Activated T-cell treated with anti-CD3 and anti-CD28 coated beads for 4 hours (primary cell): ENCODE measurements around the gene AAGAB.

ENCODE experiments used
- DNase-seq: peaks from one replicate; pipeline ENCODE4 v3.0.0-alpha.2; 2020

The AAGAB gene

DNA sequence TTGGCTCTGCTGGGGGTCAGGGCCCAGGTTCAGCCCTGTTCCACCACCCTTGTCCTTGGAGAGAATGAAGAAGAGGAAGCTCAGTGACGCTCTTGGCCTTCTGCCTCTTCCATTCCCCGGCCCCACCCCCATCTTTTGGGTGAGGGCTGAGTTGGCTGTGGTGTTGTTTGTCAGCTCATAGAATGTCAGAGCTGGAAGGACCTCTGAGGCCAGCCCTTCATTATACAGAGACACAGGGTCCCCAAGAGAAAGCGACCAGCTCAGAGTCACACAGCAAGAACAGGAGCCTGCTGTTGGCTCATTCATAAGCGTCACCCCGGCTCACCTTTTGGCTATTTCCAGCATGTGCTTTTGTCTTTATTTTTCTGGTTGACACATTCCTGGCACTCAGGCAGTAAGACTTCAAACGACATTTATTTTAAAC, 68.2 kb downstream of the AAGAB start:
- no peak for DNase-seq

DNA sequence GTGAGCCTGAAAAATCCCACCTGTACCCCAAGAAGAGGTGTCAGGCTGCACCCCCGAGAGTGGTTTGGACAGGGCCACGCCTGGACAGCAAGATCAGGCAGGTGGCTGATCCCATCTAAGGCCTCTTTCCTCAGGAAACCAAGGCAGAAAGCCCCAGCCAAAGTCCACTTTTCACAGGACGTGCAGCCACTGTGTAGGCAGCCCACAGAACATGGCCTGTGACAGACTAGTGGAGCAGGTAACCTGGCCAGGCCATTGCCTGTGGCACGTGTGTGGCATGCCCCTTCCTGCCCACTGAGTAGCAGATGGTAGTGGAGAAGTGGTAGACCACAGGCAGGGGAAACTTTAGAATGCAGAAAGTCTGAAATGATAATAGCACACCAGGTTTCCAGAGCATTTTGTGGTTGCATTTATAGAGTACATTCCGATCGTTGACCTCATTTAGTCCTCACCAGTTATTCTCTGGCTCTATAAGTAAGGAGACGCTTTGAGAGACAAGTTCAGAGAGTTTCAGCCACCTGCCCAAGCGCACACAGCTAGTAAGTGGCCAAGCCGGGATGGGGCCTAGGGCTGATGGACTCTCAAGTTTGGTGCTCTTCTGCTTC, 68.7 kb downstream of the AAGAB start:
- DNase-seq, result no peak

DNA sequence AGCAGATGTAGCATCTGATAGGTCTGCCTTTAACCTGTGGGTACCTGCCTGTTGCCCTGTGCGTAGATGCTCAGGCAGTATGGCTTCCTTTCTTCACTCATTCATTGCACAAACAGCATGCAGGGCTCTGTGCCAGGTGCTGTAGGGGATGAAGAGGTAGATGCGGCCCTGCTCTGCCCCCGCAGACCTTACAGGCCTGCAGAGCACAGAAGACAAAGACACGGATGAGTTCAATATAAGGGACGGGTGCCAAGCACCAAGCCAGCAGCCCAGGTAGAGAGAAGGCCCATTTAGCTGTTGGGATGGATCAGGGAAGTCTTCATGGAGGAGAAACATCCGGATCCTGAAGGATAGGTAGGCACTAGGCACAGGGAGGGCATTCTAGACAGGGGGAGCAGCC, 69.4 kb downstream of the AAGAB start:
- no peak for DNase-seq

DNA sequence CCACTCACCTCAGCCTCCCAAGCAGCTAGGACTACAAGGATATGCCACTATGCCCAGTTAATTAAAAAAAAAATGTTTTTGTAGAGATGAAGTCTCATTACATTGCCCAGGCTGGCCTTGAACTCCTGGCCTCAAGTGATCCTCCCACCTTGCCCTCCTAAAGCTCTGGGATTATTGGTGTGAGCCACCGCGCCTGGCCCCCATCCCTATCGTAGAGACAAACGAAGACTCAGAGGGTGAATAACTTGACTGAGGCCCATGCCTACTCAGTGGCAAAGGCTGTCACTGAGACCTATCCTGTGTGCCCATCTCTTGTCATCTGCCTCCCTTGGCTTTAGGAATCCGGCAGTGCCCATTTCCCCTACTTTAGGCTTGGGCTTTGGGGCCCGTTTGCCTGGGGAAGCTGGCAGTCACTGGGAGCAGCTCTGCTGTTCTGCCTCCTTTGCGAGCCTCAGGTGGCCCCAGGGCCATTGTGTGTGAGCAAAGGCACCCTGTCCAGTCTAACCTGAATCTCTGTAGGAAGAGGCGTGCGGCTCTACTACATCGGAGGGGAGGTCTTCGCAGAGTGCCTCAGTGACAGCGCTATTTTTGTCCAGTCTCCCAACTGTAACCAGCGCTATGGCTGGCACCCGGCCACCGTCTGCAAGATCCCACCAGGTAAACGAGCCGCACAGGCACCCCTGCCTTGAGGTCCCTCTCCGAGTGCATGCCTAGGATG, 70.1 kb downstream of the AAGAB start:
- DNase-seq, result no peak

DNA sequence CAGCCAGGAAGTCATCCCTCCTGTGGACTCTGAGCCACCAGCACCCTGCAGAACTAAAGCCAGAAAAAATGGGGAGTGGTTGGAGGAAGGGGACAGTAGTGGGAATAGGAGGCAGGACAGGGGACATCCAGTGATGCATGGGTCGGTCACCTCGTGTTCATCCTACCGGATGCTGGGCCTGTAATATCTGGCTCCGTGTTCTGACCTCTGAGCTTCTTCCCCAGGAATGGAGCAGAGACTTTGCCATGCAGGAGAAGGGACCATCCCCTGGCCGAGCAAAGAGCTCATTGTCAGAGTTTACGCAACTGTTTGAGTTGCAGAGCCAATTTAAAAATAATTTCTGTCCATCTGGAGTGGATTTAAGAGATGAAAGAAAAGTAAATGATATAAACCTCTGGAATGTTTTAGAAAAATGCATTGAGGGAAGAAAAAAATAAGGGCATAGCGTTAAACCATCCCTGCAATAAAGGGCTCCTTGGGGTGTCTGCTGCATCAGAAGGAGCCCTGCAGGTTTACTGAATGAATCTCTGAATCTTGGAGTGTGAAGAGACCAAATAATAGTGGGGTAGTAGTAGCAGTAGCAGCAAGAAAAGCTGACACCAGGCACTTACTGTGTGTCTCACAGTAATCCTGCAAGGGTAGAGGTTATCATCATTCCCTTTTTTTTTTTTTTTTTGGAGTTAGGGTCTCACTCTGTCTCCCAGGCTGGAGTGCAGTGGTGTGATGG, 70.9 kb downstream of the AAGAB start:
- DNase-seq, result no peak

DNA sequence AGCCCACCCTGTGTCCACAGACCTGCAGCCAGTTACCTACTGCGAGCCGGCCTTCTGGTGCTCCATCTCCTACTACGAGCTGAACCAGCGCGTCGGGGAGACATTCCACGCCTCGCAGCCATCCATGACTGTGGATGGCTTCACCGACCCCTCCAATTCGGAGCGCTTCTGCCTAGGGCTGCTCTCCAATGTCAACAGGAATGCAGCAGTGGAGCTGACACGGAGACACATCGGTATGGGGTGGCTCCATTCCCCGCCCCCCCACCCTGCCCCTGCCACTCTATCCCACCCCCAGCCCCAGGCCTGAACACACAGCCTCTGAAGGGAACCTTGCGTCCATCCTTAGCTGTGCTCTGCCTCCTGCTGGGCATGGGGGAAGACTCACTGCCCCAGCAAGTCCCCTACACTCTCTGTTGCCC, 73.2 kb downstream of the AAGAB start:
- DNase-seq, result no peak

DNA sequence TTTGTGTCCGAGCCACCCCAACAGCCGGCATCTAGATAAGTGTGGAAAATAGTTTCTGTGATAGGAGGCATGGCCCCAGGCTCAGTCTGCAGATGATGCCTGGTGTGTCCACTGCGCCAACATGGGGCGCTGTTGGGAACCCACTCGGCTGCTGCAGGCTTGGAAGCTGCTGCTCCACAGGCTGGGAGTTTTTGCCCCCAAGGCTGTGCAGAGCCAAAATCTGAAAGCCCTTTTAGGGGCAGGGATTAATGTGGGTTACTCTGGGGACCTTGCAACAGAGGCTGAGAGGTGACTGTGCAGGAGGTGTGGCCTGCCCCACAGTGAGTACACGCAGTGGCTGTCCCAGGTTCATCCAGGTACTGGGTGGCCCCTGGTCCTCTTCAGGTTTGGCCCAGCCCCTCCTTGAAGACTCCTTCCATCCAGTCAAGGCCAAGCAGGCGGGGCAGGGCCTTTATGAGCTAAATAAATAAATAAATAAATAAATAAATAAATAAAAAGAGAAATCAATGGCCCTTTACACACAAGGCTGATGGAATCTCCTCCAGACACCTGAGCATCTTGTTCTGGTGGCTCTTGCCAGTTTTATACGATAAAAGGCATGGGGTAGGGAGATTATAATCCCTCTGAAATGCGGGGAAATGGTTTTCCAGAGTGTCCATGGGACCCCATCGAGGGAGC, 73.8 kb downstream of the AAGAB start:
- no peak for DNase-seq

DNA sequence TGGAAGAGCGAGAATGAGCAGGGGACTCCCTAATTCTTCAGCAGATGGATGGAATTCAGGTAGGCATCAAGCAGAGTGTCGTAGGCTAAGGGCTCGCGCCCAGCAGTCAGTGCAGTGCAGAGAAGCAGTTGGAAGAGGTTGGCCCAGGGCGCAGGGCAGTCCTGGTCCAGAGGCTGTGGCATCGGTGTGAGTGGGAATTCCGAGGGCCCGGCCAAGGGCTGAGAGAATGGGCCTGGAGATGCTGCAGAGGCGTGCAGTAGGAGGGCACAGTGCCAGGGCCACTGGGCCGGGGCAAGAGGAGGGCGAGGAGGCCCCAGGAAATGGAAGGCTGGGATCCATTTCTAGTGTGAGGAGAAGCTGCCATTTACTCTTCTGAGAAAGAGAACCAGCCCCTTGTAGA, 74.4 kb downstream of the AAGAB start:
- no peak for DNase-seq

DNA sequence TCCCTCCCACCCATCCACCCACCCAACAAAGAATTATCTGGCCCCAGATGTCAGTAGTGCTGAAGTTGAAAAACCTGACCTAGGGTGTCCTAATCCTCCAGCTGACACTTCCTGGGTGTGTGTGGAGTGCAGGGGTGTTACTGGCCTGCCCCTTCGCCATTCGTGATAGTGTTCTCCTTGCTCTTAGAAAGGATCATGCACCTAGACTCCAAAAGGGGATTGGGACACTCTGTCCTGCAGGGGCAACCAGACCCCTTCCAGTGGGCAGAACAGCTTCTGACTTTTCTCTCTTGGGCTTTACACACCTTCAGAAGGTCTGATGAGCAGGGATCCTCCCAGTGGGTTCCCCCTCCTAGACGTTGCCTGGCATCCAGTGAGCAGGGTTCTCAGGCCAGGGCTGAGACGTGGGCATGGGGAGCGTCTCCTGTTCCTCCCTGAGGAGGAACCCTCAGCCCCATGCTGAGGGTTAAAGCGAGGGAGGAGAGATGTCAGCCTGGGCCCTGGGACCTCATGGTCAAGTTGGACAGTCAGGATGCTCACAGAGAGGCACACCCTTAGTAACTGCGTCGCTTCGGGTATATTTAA, 75.0 kb downstream of the AAGAB start:
- DNase-seq, result no peak

DNA sequence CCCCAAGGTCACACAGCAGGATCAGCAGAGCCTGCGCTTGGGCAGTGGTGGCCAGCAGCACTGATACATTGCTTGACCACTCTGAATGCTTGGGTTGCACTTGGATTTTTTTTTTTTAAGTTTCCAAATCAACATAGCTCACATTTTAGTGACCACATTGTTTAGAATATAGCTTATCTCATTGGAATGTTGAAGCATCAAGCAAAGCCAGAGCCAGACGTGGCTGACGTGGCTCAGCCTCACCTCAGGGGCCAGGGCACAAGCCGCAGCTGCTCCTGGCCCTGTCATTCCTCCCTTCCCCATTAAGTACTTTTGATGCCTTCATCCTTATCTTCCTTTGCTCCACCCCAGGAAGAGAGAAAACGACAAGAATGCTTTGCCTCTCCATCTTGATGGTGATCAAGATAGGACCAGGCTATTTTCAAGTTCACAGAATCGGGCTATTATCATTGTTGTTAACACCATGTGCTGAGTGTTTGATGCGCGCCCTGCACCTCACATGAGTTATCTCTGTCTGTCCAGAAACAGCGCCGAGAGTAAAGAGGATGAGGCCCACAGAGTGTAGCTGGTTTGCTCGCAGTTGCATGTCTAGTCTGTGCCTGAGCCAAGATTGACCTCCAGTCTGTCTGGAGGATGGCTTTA, 75.8 kb downstream of the AAGAB start:
- no peak for DNase-seq

DNA sequence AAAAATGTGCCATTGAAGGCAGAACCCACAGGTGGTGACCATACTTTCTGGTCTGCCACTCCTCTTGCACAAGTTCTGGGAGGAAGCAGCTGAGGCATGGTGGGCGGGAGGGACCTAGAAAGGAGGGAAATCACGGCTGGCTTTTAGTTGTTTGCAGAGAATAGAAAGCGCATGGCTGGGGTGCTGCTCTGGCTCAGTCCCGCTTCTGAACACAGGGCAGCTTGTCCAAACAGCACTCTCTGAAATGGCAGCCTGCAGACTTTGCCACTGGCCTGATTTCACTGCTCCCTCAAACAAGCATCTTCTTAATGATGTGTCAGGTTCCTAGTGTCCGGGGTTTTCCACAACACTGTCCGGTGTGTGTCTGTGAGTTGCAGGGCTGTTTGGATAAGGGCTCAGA, 76.7 kb downstream of the AAGAB start:
- no peak for DNase-seq

DNA sequence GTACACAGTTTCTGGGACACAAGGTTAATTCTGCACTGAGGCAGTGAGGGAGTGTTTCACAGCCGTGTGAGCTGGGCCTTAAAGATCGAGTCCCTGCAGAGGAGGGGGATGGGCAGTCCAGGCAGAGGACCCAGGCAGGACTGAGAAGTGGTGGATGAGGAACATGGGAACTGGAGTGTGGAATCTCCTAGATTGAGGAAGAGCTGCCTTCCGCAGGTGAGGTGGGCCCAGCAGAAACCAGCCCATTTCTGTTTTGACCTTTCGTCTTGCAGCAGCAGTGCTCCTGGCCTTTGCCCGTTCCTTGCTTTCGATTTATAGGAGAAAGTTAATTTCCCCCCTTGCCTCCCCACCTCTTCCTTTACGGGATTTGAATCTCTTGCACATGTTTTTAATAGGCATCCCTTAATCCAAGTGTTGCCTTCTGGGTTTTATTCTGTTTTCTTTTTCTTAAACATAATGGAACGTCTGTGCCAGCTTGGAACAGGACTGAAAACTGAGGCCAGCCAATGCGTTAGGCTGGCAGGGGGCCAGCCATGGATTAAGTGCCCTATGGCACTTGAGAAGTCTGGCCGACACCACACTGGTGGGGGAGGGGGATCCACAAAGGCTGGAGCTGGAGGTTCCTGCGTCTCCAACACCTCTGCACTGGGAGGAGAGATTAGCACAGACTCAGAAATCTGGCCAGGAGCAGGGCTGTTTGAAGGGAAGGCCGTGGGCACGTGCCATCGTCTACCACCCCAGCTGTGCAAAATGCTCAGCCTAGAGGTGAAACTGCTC, 78.1 kb downstream of the AAGAB start:
- DNase-seq, result no peak

DNA sequence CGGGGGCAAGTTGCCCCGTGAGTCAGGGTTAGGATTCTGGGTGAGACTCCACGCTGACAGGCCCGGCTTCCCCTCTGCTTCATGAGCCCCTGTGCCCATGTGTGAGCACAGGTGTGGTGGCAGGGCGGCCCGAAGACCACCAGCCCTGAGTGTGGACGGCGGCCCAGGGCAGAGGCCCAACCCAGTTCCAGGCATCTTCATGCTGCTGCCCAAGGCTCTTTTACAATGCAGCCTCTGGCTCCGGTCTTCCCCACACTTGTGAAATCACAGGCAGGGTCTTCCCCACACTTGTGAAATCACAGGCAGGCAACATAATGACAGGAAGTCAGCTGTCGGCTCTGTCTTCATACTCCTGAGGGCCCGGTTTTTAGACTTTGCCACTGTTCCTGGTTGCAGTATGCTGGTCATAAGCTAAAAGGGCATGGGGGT, 78.8 kb downstream of the AAGAB start:
- DNase-seq, result no peak

DNA sequence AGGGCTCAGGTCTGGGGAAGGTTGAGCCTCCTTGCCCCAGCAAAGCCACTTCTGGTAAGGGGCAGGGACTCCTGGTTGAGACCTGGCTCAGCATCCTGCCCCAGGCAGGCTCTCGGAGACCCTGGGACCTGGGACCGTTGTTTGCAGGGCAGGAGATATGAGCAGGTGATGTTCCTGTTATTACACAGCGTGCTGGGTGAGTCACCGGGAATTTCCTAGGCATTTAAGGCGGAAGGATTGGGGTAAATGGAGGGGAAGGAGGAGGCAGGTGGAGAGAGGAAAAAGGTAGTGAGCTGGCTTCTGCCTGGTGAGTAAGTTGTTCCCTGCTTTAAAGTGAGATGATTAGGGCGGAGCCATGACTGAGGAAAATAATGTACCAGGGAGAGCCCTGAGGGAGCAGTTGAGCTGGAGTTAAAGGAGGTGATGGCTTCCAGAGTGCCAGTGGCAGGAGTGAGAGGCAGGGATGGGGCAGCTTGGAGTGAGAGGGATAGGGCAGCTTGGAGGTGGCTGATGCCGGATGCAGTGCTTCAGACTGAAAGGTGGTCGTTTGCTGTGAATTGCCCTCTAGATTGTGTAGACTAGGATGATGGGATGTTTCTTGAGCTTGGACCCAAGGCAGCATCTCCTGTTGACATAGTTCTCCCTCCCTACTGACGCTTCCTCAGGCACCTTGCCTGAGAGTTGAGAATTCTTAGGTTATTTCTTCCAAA, 79.4 kb downstream of the AAGAB start:
- no peak for DNase-seq

DNA sequence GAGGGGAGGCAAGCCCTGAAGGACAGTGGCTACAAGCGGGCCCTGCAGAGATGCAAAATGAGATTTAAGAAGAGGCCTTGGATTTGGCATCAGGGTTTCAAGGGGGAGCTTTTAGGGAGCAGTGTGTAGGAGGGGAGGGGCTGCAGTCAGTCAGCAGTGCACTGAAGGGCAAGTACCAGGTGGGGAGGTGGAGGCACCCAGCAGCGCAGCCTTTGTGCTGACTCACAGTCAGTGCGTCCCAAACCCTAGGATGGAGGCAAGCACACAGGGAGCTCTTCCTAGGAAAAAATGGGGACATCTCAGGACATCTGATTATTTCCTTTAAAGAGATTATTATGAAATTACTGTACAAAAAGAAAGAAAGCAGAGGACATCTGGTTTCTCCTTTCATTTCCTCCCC, 80.0 kb downstream of the AAGAB start:
- no peak for DNase-seq

DNA sequence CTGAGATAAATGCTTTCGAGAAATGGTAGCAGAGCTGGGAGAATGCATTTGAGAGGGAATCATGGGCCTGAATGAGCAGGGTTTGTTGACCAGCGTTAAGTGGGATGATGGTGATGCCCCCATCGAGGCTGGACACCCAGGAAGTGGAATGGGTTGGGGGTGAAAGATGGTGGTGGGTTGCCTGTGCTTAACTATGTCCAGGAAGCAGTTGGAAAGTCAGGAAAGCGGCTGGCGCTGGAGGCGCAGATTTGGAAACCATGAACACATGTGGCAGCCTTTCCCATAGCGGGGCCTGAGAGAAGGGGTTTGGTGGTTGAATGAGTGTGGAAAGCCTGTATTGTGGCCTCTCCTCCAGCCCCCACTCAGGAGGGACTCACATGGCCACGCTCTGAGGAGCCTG, 80.7 kb downstream of the AAGAB start:
- no peak for DNase-seq

DNA sequence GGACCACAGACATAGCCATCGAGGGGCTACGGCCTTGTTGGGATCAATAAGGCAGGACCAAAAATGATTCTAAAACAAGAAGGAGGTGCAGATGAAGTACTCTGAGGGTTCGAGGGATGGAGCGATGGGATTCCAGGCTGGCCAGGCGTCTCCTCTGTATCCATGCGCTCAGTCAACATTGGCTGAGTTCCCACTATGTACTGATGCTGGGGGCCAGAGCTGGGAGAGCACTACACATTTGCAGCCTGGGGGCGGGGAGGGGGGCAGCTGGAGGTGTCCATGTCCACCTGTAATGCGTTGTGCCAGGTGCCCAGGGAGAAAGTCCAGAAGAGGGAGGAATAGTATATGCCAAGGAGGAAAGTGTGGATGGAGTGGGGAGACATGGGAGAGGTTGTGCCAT, 81.5 kb downstream of the AAGAB start:
- DNase-seq, result no peak

DNA sequence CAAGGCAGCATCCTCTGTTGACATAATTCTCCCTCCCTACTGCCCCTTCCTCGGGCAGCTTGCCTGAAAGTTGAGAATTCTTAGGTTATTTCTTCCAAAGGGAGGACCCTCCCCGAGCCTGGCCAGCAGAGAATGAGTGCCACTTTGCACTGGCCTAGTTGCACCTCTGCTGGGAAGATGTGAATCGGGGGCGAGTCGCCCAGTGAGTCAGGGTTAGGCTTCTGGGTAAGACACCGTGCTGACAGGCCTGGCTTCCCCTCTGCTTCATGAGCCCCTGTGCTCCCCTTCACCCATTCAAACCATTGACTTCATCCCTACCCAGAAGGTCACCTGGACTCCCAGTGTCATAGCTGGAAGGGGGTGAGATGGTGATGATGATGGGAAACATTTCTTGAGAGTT, 82.3 kb downstream of the AAGAB start:
- no peak for DNase-seq

DNA sequence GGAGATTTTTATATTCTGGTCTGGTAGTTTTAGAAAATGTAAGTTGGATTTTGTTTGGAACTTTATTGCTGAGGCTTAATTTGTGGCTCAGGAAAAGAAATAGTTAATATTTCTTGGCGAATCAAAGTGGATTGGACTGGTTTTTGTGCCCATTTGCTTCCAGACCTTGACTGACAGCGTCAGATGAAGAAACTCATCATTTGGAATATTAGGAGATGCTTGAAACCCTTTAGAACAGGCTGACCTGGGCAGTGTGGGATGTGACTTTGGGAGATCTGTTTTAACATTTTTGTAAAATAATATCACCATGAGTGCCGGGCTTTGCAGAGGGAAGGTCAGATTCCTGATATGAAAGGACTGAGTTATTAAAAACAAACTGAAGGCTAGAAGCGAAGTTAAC, 83.0 kb downstream of the AAGAB start:
- DNase-seq, result no peak

DNA sequence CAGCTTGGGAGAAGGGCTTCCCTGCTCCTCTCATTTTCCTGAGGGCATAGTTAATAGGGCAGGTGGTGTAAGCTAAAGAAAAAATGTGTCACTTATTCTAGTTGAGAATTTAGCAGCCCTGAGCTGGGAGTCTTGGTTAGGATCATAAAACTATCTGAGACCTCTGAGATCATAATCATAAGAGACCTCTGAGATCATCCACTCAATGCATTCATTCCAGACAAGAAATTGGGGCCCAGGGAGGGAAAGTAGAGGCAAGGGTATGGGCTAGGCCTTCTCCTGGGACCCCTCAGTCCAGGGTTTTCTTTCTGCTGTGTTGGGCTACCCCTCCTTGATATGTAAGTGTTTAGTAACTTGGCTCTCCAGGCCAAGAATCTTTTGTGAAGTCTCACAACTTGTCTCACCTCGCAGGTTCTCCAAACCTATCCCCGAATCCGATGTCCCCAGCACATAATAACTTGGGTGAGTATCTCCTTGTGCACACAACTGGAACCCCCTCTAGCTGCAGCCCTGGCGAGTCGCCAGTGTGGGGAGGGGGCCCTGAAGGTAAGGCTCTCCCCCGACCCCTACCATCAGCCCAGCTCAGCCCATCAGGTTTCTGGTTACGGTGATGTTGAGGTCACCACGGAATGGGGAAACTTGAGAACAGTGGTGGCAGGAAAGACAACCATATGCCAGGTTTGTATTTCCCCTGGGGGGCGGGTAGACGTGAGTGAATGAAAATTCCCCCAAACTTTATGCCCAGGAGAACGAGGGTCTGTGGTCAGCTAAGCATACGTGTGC, 84.1 kb downstream of the AAGAB start:
- DNase-seq, result no peak
